Measurements from ENCODE around the gene ZBTB49.

ZBTB49 gene

GRCh38 chr4:4269331-4269731 is 20.7 kb upstream of the ZBTB49 start:
- peaks cover 75% of the 10 kb centered on the region for H3K36me3 Mint-ChIP-seq
- H3K27ac Mint-ChIP-seq, result peak overlapping the region; percentile 96
- DNase-seq (ENCODE audit: low spot score in 2 of 2) (peak in 1 of 2 donors; percentile 60), ATAC-seq (peak; percentile 78)
- peaks cover 76% of the 10 kb centered on the region for H3K4me1 Mint-ChIP-seq
- peak overlapping the region; percentile 70 for H3K4me3 Mint-ChIP-seq
- no peaks in the 10 kb centered on the region for H3K9me3 Mint-ChIP-seq

- Mint-ChIP-seq H3K36me3 (peaks cover 80% of the 10 kb centered on the region), H3K4me3 (peak overlapping the region; percentile 70), H3K27ac (peak overlapping the region; percentile 96), H3K4me1 (peaks cover 80% of the 10 kb centered on the region), H3K9me3 (no peaks in the 10 kb centered on the region)
- peak; percentile 78 for ATAC-seq
- peak in 1 of 2 donors; percentile 57 for DNase-seq (ENCODE audit: low spot score in 2 of 2)
Measured at GRCh38 chr4:4269856-4270255, 20.2 kb upstream of the ZBTB49 start.

- peaks cover 79% of the 10 kb centered on the region for H3K4me1 Mint-ChIP-seq
- H3K4me3 Mint-ChIP-seq, result peak overlapping the region; percentile 70
- H3K27ac Mint-ChIP-seq, result peak overlapping the region; percentile 96
- DNase-seq (ENCODE audit: low spot score in 2 of 2) (no peak), ATAC-seq (peak; percentile 50)
- H3K9me3 Mint-ChIP-seq, result no peaks in the 10 kb centered on the region
- H3K36me3 Mint-ChIP-seq, result peaks cover 87% of the 10 kb centered on the region
Measured at GRCh38 chr4:4270529-4270928, 19.5 kb upstream of the ZBTB49 start.

- no peak overlapping the region for H3K4me3 Mint-ChIP-seq
- peaks cover 66% of the 10 kb centered on the region for H3K4me1 Mint-ChIP-seq
- H3K9me3 Mint-ChIP-seq, result no peaks in the 10 kb centered on the region
- no peak for DNase-seq (ENCODE audit: low spot score in 2 of 2)
- peaks cover 98% of the 10 kb centered on the region for H3K36me3 Mint-ChIP-seq
- H3K27ac Mint-ChIP-seq, result peak overlapping the region; percentile 96
- no peak for ATAC-seq
Measured at GRCh38 chr4:4271912-4272311, 18.1 kb upstream of the ZBTB49 start.

GRCh38 chr4:4274226-4274625 is 15.8 kb upstream of the ZBTB49 start:
- Mint-ChIP-seq H3K9me3 (no peaks in the 10 kb centered on the region), H3K4me3 (no peak overlapping the region), H3K4me1 (peaks cover 56% of the 10 kb centered on the region), H3K36me3 (peaks cover 98% of the 10 kb centered on the region), H3K27ac (peak overlapping the region; percentile 96)
- DNase-seq (ENCODE audit: low spot score in 2 of 2) (no peak), ATAC-seq (no peak)

- Mint-ChIP-seq H3K4me3 (no peak overlapping the region), H3K9me3 (no peaks in the 10 kb centered on the region), H3K36me3 (peaks cover 100% of the 10 kb centered on the region), H3K4me1 (peaks cover 24% of the 10 kb centered on the region), H3K27ac (peak overlapping the region; percentile 51)
- no peak for ATAC-seq
- DNase-seq (ENCODE audit: low spot score in 2 of 2), result no peak
Measured at GRCh38 chr4:4277531-4277930, 12.5 kb upstream of the ZBTB49 start.

GRCh38 chr4:4281787-4282186 is 8.3 kb upstream of the ZBTB49 start:
- peaks cover 15% of the 10 kb centered on the region for H3K4me1 Mint-ChIP-seq
- DNase-seq (ENCODE audit: low spot score in 2 of 2) (no peak), ATAC-seq (no peak)
- H3K36me3 Mint-ChIP-seq, result peaks cover 100% of the 10 kb centered on the region
- H3K4me3 Mint-ChIP-seq, result no peak overlapping the region
- H3K9me3 Mint-ChIP-seq, result no peaks in the 10 kb centered on the region
- peak overlapping the region; percentile 41 for H3K27ac Mint-ChIP-seq

- H3K4me1 Mint-ChIP-seq, result peaks cover 35% of the 10 kb centered on the region
- peaks cover 78% of the 10 kb centered on the region for H3K36me3 Mint-ChIP-seq
- DNase-seq (ENCODE audit: low spot score in 2 of 2), result no peak
- no peak for ATAC-seq
- H3K27ac Mint-ChIP-seq, result peak overlapping the region; percentile 82
- H3K4me3 Mint-ChIP-seq, result no peak overlapping the region
- H3K9me3 Mint-ChIP-seq, result no peaks in the 10 kb centered on the region
Measured at GRCh38 chr4:4284827-4285618, 5.0 kb upstream of the ZBTB49 start.

GRCh38 chr4:4288098-4288497 is 2.0 kb upstream of the ZBTB49 start:
- DNase-seq (ENCODE audit: low spot score in 2 of 2) (no peak), ATAC-seq (no peak)
- peak overlapping the region; percentile 93 for H3K4me3 Mint-ChIP-seq
- H3K9me3 Mint-ChIP-seq, result no peaks in the 10 kb centered on the region
- peaks cover 49% of the 10 kb centered on the region for H3K36me3 Mint-ChIP-seq
- peaks cover 52% of the 10 kb centered on the region for H3K4me1 Mint-ChIP-seq
- peak overlapping the region; percentile 37 for H3K27ac Mint-ChIP-seq

- H3K27ac Mint-ChIP-seq, result peak overlapping the region; percentile 91
- ATAC-seq (no peak), DNase-seq (ENCODE audit: low spot score in 2 of 2) (no peak)
- H3K36me3 Mint-ChIP-seq, result peaks cover 40% of the 10 kb centered on the region
- H3K4me1 Mint-ChIP-seq, result peaks cover 52% of the 10 kb centered on the region
- peak overlapping the region; percentile 93 for H3K4me3 Mint-ChIP-seq
- H3K9me3 Mint-ChIP-seq, result no peaks in the 10 kb centered on the region
Measured at GRCh38 chr4:4289055-4289454, 996 bp upstream of the ZBTB49 start.

- H3K9me3 Mint-ChIP-seq, result no peaks in the 10 kb centered on the region
- DNase-seq (ENCODE audit: low spot score in 2 of 2), result no peak
Measured at GRCh38 chr4:4289597-4289940, 482 bp upstream of the ZBTB49 start.

GRCh38 chr4:4293279-4293678 is 3.2 kb downstream of the ZBTB49 start:
- no peak for DNase-seq (ENCODE audit: low spot score in 2 of 2)
- H3K27ac Mint-ChIP-seq, result no peak overlapping the region
- H3K4me1 Mint-ChIP-seq, result peaks cover 58% of the 10 kb centered on the region
- no peaks in the 10 kb centered on the region for H3K9me3 Mint-ChIP-seq
- peaks cover 14% of the 10 kb centered on the region for H3K36me3 Mint-ChIP-seq
- H3K4me3 Mint-ChIP-seq, result no peak overlapping the region
- ATAC-seq, result no peak

More at GRCh38 chr4:4289597-4289940, 482 bp upstream of the ZBTB49 start:
- H3K36me3 Mint-ChIP-seq, result peaks cover 35% of the 10 kb centered on the region
- H3K27ac Mint-ChIP-seq, result peak overlapping the region; percentile 91
- H3K4me3 Mint-ChIP-seq, result peak overlapping the region; percentile 93
- peak; percentile 17 for ATAC-seq
- peaks cover 53% of the 10 kb centered on the region for H3K4me1 Mint-ChIP-seq

- peak overlapping the region; percentile 6 for H3K27ac Mint-ChIP-seq
- H3K36me3 Mint-ChIP-seq, result peaks cover 12% of the 10 kb centered on the region
- H3K4me1 Mint-ChIP-seq, result peaks cover 54% of the 10 kb centered on the region
- no peak overlapping the region for H3K4me3 Mint-ChIP-seq
- ATAC-seq, result no peak
- no peak for DNase-seq (ENCODE audit: low spot score in 2 of 2)
- H3K9me3 Mint-ChIP-seq, result no peaks in the 10 kb centered on the region
Measured at GRCh38 chr4:4296283-4296846, 6.3 kb downstream of the ZBTB49 start.

GRCh38 chr4:4299006-4299405 is 9.0 kb downstream of the ZBTB49 start:
- Mint-ChIP-seq H3K36me3 (peaks cover 35% of the 10 kb centered on the region), H3K9me3 (no peaks in the 10 kb centered on the region), H3K4me3 (no peak overlapping the region), H3K4me1 (peaks cover 53% of the 10 kb centered on the region), H3K27ac (peak overlapping the region; percentile 18)
- no peak for DNase-seq (ENCODE audit: low spot score in 2 of 2)
- no peak for ATAC-seq

GRCh38 chr4:4302001-4302400 is 11.9 kb downstream of the ZBTB49 start:
- DNase-seq (ENCODE audit: low spot score in 2 of 2), result no peak
- H3K36me3 Mint-ChIP-seq, result peaks cover 49% of the 10 kb centered on the region
- ATAC-seq, result no peak
- H3K4me1 Mint-ChIP-seq, result peaks cover 34% of the 10 kb centered on the region
- H3K9me3 Mint-ChIP-seq, result no peaks in the 10 kb centered on the region
- H3K27ac Mint-ChIP-seq, result peak overlapping the region; percentile 56
- no peak overlapping the region for H3K4me3 Mint-ChIP-seq

- peaks cover 49% of the 10 kb centered on the region for H3K36me3 Mint-ChIP-seq
- no peak for DNase-seq (ENCODE audit: low spot score in 2 of 2)
- H3K4me1 Mint-ChIP-seq, result peaks cover 34% of the 10 kb centered on the region
- no peaks in the 10 kb centered on the region for H3K9me3 Mint-ChIP-seq
- peak overlapping the region; percentile 56 for H3K27ac Mint-ChIP-seq
- no peak for ATAC-seq
- no peak overlapping the region for H3K4me3 Mint-ChIP-seq
Measured at GRCh38 chr4:4302416-4302815, 12.4 kb downstream of the ZBTB49 start.
